ENCODE measurements around the gene PAM. TPM values are rescaled to one million over a fixed set of nuclear protein-coding genes. Genes with fewer than 3 reads are reported as not detected.
"Not testable (repeated sequence)": the region's sequence is repeated elsewhere in the genome, so short reads cannot be mapped to it uniquely, and the experiment has no call there.

PAM gene
- total RNA-seq, 1 experiment from 2014 or later = 67.1 TPM

DNA sequence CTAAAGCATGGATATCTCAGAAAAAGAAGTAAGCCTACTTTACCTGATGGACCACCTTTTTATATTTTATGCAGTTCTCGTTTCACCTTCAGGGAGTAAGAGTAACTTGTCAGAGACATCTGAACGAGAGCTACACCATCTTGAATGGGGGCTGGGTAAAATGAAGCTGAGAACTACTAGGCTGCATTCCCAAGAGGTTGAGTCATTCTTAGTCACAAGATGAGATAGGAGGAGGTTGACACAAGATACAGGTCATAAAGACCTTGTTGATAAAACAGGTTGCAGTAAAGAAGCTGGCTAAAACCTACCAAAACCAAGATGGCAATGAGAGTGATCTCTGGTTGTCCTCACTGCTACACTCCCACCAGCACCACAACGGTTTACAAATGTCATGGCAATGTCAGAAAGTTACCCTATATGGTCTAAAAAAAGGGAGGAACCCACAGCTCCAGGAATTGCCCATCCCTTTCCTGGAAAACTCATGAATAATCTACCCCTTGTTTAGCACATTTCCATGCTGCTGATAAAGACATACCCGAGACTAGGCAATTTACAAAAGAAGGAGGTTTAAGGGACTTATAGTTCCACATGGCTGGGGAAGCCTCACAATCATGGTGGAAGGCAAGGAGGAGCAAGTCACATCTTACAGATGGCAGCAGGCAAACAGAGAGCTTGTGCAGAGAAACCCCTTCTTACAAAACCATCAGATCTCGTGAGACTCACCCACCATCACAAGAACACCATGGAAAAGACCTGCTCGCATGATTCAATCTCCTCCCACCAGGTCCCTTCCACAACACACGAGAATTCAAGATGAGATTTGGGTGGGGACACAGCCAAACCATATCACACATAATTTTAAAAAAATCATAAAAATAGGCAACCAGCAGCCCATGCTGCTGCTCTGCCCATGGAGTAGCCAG is 302.4 kb downstream of the PAM start:
- DNase-seq (ENCODE audit: low read depth) = peak; percentile 60

GRCh38 chr5:103059525-103059924 is 304.4 kb downstream of the PAM start:
- DNase-seq (ENCODE audit: low read depth) = no peak

- no peak for DNase-seq (ENCODE audit: low read depth)
Observed at GRCh38 chr5:103060424-103060954, 305.4 kb downstream of the PAM start.

- DNase-seq (ENCODE audit: low read depth) = no peak
Observed at GRCh38 chr5:103066326-103066725, 311.2 kb downstream of the PAM start.

DNA sequence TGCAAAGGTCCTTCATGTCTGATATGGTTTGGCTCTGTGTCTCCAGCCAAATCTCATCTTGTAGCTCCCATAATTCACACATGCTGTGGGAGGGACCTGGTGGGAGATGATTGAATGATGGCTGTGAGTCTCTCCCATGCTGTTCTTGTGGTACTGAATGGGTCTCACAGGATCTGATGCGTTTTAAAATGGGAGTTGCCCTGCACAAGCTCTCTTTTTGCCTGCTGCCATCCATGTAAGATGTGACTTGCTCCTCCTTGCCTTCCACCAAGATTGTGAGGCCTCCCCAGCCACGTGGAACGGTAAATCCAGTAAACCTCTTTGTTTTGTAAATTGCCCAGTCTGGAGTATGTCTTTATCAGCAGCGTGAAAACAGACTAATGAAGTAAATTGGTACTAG is 318.4 kb downstream of the PAM start:
- not testable (repeated sequence) for DNase-seq (ENCODE audit: low read depth)

DNA sequence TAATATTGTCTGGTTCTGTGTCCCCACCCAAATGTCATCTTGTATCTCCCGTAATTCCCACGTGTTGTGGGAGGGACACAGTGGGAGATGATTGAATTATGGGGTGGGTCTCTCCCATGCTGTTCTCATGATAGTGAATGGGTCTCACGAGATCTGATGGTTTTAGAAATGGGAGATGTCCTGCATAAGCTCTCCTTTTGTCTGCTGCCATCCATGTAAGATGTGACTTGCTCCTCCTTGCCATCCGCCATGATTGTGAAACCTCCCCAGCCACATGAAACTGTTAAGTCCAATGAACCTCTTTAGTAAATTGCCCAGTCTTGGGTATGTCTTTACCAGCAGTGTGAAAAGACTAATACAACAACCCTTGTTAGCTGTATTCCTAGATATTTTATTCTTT is 320.3 kb downstream of the PAM start:
- no peak for DNase-seq (ENCODE audit: low read depth)
